Esophagus squamous epithelium (tissue), 5 donors: ENCODE data around the gene ARHGEF37. TPM values are rescaled to one million over a fixed set of nuclear protein-coding genes. Genes with fewer than 3 reads are reported as not detected.

Experiments used
- DNase-seq: peaks from one replicate; lab custom pipeline; 2025; lab: John Stamatoyannopoulos, UW
- H3K27ac ChIP-seq, 4 donors: fragments of 200-600 bp; sonication (generic); one replicate each; pipeline ENCODE4 v1.5.1; 2016 to 2019; ENCODE audit warnings: mild to moderate bottlenecking in 1 of 4
- H3K27me3 ChIP-seq, 4 donors: fragments of 200-600 bp; sonication (generic); 1 replicate in 3 of 4; 2 replicates in 1 of 4; pipeline versions ENCODE4 v1.5.1 to v1.6.0; 2017 to 2021; ENCODE audit warnings: antibody characterized with exemption in 1 of 4
- H3K36me3 ChIP-seq, 3 donors: fragments of 200-600 bp; sonication (generic); one replicate each; pipeline ENCODE4 v1.5.1; 2016 to 2019
- H3K4me1 ChIP-seq, 3 donors: fragments of 200-600 bp; sonication (generic); one replicate each; pipeline ENCODE4 v1.5.1; 2017 to 2019
- H3K4me3 ChIP-seq, 4 donors: fragments of 200-600 bp; sonication (generic); 1 replicate in 3 of 4; 2 replicates in 1 of 4; pipeline ENCODE4 v1.5.1; 2016 to 2019; ENCODE audit warnings: mild to moderate bottlenecking in 2 of 4, moderate library complexity in 1 of 4
- H3K9me3 ChIP-seq, 3 donors: fragments of 200-600 bp; sonication (generic); one replicate each; pipeline ENCODE4 v1.5.1; 2016 to 2019
- POLR2A ChIP-seq, 4 donors: fragments of 450-650 bp; IDR thresholded peaks; one replicate each; pipeline ENCODE4 v1.6.1; 2017; ENCODE audit warnings: antibody characterized with exemption in 4 of 4, mild to moderate bottlenecking in 4 of 4, moderate library complexity in 3 of 4
- WGBS, 2 donors: methylation state at CpG; one replicate each; pipeline ENCODE4 v1.1.5; 2018; 5-methylcytosine and 5-hydroxymethylcytosine counted together
- intact Hi-C: fragments of 100-400 bp; cut with DNase I; formaldehyde crosslinking; loops from one replicate; pipeline ENCODE4 v1.15.0; 2022
- total RNA-seq, 4 donors: library from RNA; depleted of rRNA; stranded (reverse); fragments of >200 nt; gene quantifications; one replicate each; pipeline ENCODE4 v1.1.0, GENCODE V29; 2016
- TF ChIP-seq, protein P1 (sequence below), 6 experiments: fragments of 450-650 bp in 4 of 6; fragments of 200-600 bp in 2 of 6; sonication (generic) in 2 of 6; IDR thresholded peaks; one replicate each; pipeline ENCODE4 v1.5.1; 2016 to 2019; ENCODE audit warnings: antibody characterized with exemption in 6 of 6, mild to moderate bottlenecking in 4 of 6, moderate library complexity in 4 of 6
- donor health status: DM: yes; HTN: yes; CAD: no.

Gene ARHGEF37
- total RNA-seq, 4 donors from 2014 or later: 14.5 to 29.3 (median 18.0) TPM

DNA sequence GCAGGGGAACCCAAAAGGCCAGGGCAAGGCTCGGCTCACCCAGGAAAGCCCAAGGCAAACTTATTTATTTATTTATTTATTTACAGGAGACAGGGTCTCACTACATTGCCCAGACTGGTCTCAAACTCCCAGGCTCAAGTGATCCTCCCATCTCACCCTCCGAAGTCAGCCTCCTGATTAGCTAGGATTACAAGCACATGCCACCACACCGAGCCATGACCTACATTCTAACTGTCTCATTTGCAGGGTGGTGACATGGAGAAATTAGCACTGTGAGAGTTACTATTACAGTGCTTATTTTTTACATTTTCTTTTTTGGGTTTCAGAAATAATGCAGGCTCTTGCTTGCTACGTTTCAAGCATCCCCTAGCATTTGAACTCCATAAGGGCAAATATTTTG lies 18.1 kb downstream of the ARHGEF37 start:
- intact Hi-C loops: no loop called here
- DNase-seq: no peak
- peaks cover 0 to 58% (median 3%) of the 10 kb centered on the region in 3 donors for H3K36me3 ChIP-seq
- no peak overlapping the region for H3K27ac ChIP-seq
- H3K27me3 ChIP-seq: no peaks in the 10 kb centered on the region
- H3K4me3 ChIP-seq: no peak overlapping the region
- no peak for TF ChIP-seq POLR2A (IDR thresholded peaks at IDR 0.05)
- TF ChIP-seq, protein P1, sequence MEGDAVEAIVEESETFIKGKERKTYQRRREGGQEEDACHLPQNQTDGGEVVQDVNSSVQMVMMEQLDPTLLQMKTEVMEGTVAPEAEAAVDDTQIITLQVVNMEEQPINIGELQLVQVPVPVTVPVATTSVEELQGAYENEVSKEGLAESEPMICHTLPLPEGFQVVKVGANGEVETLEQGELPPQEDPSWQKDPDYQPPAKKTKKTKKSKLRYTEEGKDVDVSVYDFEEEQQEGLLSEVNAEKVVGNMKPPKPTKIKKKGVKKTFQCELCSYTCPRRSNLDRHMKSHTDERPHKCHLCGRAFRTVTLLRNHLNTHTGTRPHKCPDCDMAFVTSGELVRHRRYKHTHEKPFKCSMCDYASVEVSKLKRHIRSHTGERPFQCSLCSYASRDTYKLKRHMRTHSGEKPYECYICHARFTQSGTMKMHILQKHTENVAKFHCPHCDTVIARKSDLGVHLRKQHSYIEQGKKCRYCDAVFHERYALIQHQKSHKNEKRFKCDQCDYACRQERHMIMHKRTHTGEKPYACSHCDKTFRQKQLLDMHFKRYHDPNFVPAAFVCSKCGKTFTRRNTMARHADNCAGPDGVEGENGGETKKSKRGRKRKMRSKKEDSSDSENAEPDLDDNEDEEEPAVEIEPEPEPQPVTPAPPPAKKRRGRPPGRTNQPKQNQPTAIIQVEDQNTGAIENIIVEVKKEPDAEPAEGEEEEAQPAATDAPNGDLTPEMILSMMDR (IDR thresholded peaks at IDR 0.05): no peak
- WGBS, 2 donors: 90 to 95% methylated on average over 4 of the region's 4 CpGs
- H3K4me1 ChIP-seq: peaks cover 8 to 51% (median 25%) of the 10 kb centered on the region in 3 donors
- H3K9me3 ChIP-seq: no peaks in the 10 kb centered on the region

- peaks cover 0 to 59% (median 3%) of the 10 kb centered on the region in 3 donors for H3K36me3 ChIP-seq
- TF ChIP-seq, protein P1 (IDR thresholded peaks at IDR 0.05): no peak
- TF ChIP-seq POLR2A (IDR thresholded peaks at IDR 0.05): no peak
- peaks cover 15 to 50% (median 31%) of the 10 kb centered on the region in 3 donors for H3K4me1 ChIP-seq
- no peaks in the 10 kb centered on the region for H3K27me3 ChIP-seq
- no peak overlapping the region for H3K27ac ChIP-seq
- H3K9me3 ChIP-seq: no peaks in the 10 kb centered on the region
- 79 to 100% methylated on average over 1 to 2 of the region's 3 CpGs for WGBS, 2 donors
- H3K4me3 ChIP-seq: no peak overlapping the region
- DNase-seq: no peak
- intact Hi-C loops: no loop called here
Measured at GRCh38 chr5:149600932-149601331, 19.6 kb downstream of the ARHGEF37 start.

DNA sequence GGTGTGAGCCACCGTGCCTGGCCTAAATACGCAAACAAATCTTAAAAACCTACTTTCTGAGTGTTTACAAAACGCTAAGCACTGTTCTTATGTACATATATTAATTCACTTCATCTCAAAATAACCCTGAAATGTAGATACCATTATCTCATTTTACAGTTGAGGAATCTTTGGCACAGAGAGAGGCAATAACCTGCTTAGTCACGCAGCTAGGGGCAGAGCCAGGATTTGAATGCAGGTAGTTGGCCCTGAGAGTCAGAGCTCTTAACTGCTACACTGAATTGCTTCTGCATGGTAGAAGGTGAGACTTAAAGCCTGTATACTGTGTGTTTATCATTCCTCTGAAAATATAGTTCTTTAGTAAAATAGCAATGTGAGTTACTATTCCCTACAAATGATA lies 21.9 kb downstream of the ARHGEF37 start:
- intact Hi-C loops: no loop called here
- no peak for DNase-seq
- 63 to 72% methylated on average over 3 to 4 of the region's 4 CpGs for WGBS, 2 donors
- H3K27ac ChIP-seq: peak overlapping the region; percentile 52 to 92 (median 74)
- H3K36me3 ChIP-seq: peaks cover 0 to 52% (median 0%) of the 10 kb centered on the region in 3 donors
- H3K27me3 ChIP-seq: no peaks in the 10 kb centered on the region
- no peak for TF ChIP-seq POLR2A (IDR thresholded peaks at IDR 0.05)
- TF ChIP-seq, protein P1 (IDR thresholded peaks at IDR 0.05): no peak
- no peak overlapping the region for H3K4me3 ChIP-seq
- peaks cover 16 to 51% (median 21%) of the 10 kb centered on the region in 3 donors for H3K4me1 ChIP-seq
- no peaks in the 10 kb centered on the region for H3K9me3 ChIP-seq

DNA sequence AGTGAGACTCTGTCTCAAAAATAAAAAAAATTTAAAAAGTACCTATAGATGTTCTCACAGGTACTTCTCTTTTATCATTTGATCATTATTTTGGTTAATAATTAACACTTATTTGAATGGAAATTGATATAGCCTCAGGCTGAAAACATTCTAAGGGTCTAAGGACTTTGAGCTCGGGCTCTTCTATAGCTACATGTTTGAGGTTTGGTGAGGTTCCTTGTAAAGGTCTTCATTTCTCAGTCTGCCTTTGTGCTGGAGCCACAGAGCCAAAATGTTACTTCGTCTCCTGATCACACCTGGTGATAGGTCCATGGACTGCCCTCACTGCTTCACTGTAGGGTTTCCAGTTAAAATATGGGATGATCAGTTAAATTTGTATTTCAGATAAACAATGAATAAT lies 22.6 kb downstream of the ARHGEF37 start:
- H3K4me1 ChIP-seq: peaks cover 21 to 58% (median 23%) of the 10 kb centered on the region in 3 donors
- WGBS, 2 donors: 88 to 92% methylated on average over 2 of the region's 2 CpGs
- H3K36me3 ChIP-seq: peaks cover 0 to 49% (median 0%) of the 10 kb centered on the region in 3 donors
- TF ChIP-seq, protein P1 (IDR thresholded peaks at IDR 0.05): no peak
- no peak for TF ChIP-seq POLR2A (IDR thresholded peaks at IDR 0.05)
- no peaks in the 10 kb centered on the region for H3K27me3 ChIP-seq
- no peaks in the 10 kb centered on the region for H3K9me3 ChIP-seq
- no peak overlapping the region for H3K4me3 ChIP-seq
- H3K27ac ChIP-seq: peak overlapping the region in 3 of 4 donors; percentile 62 to 92 (median 86)
- intact Hi-C loops: no loop called here
- DNase-seq: no peak

- DNase-seq: no peak
- 100% methylated on average over 1 of the region's 1 CpG for WGBS, 2 donors
- intact Hi-C loops: no loop called here
- peaks cover 21 to 62% (median 24%) of the 10 kb centered on the region in 3 donors for H3K4me1 ChIP-seq
- peaks cover 0 to 46% (median 0%) of the 10 kb centered on the region in 3 donors for H3K36me3 ChIP-seq
- no peak for TF ChIP-seq POLR2A (IDR thresholded peaks at IDR 0.05)
- TF ChIP-seq, protein P1 (IDR thresholded peaks at IDR 0.05): no peak
- no peaks in the 10 kb centered on the region for H3K9me3 ChIP-seq
- H3K27ac ChIP-seq: peak overlapping the region; percentile 51 to 92 (median 74)
- no peaks in the 10 kb centered on the region for H3K27me3 ChIP-seq
- no peak overlapping the region for H3K4me3 ChIP-seq
Measured at GRCh38 chr5:149604321-149604720, 23.0 kb downstream of the ARHGEF37 start.
